Activated naive CD8-positive, alpha-beta T cell (primary cell): ENCODE measurements around the gene DRD4.

Experiments used
- H3K27ac Mint-ChIP-seq: one replicate; pipeline ENCODE4 v1.8.0; 2021; ENCODE audit warnings: mixed read lengths
- H3K27me3 Mint-ChIP-seq: one replicate; pipeline ENCODE4 v1.8.0; 2021; ENCODE audit warnings: mixed read lengths
- H3K36me3 Mint-ChIP-seq: one replicate; pipeline ENCODE4 v1.8.0; 2021; ENCODE audit warnings: mixed read lengths
- H3K4me1 Mint-ChIP-seq: one replicate; pipeline ENCODE4 v1.8.0; 2021; ENCODE audit warnings: low read depth, mixed read lengths
- H3K4me3 Mint-ChIP-seq: one replicate; pipeline ENCODE4 v1.8.0; 2021; ENCODE audit warnings: mild to moderate bottlenecking, mixed read lengths
- H3K9me3 Mint-ChIP-seq: one replicate; pipeline ENCODE4 v1.8.0; 2021; ENCODE audit warnings: low read depth, mixed read lengths

Gene DRD4

DNA sequence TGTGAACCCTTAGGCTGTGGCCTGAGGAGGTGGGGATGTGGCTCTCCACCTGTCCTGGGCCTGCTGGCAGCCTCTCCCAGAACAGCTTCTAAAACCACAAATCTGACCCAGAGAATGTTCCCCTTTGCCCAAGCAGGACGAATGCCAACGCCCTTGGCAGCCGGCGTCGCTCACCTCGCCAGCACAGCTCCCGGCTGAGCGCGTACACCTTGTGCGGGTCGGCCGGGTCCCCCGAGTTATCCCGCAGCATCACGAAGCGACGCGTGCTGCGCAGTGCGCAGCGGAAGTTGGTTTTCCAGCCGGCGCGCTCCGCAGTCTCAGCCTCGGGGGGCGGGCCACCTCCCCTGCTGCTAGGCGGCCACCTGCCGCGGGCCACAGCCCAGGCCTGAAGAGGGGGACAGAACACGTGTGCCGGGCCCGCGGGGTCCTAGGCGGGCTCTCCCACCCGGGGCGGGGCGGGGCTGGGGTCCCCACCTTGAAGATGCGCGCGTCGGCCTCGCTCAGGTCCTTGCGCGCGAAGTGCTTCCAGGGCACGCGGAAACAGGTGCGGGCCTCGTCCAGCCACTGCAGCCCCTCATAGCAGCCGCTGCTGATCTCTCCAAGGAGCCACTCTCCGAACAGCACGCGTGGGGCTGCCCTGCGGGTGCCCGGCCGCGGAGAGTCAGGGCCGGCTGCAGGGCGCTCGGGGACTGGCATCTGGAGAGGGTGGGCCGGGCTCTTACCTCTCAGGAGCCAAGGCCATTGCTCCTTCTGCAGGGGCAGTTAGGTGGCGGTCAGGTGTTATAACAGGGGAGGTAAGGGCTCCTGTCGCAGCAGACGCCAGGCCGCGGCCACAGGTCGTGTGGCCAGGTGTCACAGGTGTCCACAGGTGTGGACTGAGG lies 22.2 kb upstream of the DRD4 start:
- Mint-ChIP-seq H3K27me3 (no peaks in the 10 kb centered on the region), H3K9me3 (no peaks in the 10 kb centered on the region), H3K36me3 (no peaks in the 10 kb centered on the region), H3K4me1 (peaks cover 11% of the 10 kb centered on the region), H3K4me3 (peak overlapping the region; percentile 87), H3K27ac (peak overlapping the region; percentile 81)

DNA sequence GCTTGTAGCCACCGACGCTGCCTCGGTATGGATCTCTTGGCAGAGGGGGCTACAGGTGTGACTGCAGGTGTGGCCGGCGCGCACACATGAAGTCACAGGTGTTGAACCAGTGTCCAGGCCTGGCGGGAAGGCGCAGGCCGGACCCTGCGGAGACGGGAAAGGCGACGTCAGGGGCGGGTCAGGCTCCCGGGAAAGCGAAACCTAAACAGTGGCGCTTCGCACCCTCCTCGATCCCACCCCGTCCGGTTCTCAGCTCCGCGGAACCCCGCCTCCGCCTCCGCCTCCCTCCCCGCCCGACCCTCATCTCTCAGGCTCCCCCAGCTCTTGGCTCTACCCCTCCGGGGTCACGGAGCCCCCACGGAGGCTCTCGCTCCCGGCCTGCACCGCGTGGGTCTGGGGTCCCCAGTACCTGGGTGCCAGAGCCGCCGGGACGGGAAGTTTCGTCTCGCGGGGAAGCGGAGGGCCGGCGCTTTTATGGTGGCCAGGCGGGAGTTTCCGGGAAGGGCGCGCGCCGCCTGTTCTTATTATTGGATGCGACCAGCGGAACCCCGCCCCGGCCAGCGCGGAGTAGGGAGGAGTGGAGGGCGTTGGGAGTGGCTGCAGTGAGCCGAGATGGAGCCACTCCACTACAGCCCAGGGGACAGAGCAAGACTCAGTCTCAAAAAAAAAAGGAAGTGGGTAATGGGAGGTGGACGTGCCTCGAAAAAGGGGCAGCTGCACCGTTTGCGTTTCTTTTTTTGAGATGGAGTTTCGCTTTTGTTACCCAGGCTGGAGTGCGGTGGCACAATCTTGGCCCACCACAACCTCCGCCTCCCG lies 21.4 kb upstream of the DRD4 start, which contains the start of gene IRF7:
Gene IRF7, minus strand, starts transcription at position 447 of the 816 bp plus-strand sequence. CDS start 586 bp downstream, outside the sequence.
- Mint-ChIP-seq H3K36me3 (no peaks in the 10 kb centered on the region), H3K4me3 (peak within 1 kb of the TSS; percentile 87), H3K9me3 (no peaks in the 10 kb centered on the region), H3K27ac (peak within 1 kb of the TSS; percentile 76), H3K4me1 (peaks cover 11% of the 10 kb centered on the region), H3K27me3 (no peaks in the 10 kb centered on the region)

DNA sequence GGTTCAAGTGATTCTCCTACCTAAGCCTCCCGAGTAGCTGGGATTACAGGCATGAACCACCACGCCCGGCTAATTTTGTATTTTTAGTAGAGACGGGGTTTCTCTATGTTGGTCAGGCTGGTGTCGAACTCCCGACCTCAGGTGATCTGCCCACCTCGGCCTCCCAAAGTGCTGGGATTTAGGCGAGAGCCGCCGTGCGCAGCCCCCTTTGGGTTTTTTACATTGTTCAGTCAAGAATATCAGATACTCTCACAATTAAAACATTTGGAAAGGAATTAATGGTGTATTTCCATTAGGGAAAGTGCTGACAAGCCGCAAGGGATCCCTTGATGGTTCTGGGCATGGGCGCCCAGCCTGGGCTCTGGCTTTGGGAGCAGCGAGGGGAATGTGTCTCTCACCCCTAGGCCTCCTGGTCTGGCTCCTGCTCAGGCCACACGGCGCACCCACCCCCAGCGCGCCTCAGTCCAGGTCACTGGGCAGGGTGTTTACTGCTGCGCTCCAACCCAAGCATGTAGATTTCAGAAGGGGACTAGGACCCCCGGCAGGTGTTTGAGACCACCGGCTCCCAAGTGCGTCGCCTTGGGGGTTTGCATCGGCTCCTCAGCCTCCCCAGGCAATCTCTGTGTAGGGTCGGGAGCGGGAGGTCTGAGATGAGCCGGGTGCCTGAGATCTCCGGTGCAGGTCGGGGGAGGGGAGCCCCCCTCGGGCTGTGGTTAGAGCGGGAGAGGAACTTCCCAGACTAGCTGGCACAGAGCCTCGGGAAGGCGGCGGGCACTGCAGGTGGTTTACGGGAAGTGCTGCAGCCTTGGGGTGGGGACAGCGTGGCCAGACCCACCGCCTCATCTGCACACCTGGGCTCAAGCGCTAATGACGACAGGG lies 20.5 kb upstream of the DRD4 start:
- no peak overlapping the region for H3K27ac Mint-ChIP-seq
- peaks cover 11% of the 10 kb centered on the region for H3K4me1 Mint-ChIP-seq
- H3K9me3 Mint-ChIP-seq, result no peaks in the 10 kb centered on the region
- no peaks in the 10 kb centered on the region for H3K27me3 Mint-ChIP-seq
- H3K4me3 Mint-ChIP-seq, result peak overlapping the region; percentile 87
- no peaks in the 10 kb centered on the region for H3K36me3 Mint-ChIP-seq

DNA sequence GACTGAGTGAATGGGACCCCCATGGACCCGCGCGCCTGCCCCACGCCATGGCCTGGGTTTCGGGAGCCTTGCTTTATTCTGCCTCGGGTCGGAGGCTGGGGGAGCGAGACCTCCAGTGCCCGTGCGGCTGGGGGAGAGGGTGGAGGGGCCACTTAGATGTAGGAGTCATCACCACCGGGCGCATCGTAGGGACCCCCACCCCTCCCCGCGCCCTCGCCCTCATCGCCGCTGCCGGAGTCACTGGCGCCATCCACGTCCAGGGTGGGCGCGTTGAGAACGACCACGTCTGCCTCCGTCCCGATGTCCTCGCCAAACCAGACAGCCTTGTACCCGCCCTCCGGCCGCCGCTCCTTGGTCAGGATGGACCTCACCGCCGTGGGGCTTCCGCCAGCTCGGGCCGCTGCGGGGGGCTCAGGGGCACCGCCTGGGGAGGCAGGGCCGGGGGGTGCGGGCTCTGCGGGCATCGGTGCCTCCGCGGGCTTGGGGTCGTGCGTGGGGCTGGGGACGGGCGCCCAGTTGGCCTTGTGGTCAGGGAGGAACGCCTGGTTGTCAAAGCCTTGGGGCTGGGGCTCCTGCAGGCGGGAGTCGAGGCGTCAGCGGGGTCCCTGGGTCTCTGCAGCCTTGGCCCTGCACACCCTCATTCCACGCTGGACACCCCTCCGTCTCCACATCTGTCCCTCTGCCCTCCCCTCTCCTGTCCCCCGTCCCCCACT lies 19.7 kb upstream of the DRD4 start:
- no peak overlapping the region for H3K4me3 Mint-ChIP-seq
- H3K27ac Mint-ChIP-seq, result no peak overlapping the region
- no peaks in the 10 kb centered on the region for H3K36me3 Mint-ChIP-seq
- H3K27me3 Mint-ChIP-seq, result no peaks in the 10 kb centered on the region
- no peaks in the 10 kb centered on the region for H3K9me3 Mint-ChIP-seq
- H3K4me1 Mint-ChIP-seq, result peaks cover 9% of the 10 kb centered on the region

DNA sequence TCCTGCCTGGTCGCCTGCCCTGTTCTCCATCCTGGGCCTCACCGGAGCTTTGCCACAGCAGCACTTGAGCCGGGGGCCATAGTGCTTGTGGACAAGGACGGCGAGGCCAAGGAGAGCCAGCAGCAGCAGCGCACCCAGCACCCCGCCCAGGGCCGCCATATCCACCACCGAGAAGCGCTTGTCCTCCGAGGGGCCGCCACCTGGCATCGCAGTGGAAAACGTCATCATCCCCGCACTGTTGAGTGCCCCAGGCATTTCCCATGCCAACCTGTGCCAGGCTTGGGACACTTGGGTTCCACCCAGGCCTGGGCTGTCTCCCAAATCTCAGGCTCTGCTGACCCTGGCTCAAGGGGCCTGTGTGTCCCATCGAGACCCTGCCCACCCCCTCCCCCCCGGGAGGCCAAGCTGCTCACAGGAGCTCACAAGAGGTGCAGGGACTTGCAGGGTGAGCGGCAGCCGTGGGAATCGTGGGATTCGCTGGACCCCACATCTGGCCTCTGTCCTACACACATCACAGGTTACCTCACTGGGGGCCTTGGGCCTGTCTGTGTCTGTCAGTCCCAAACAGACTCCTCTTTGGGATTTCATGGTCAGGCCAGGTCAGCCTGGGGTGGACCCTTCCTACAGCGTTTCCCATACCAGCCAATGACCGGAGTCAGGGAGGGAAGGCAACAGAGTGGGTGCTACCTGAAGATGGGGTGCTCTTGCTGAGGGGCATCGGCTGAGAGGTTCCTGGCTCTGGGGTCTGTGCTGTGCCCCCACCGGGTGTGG lies 19.0 kb upstream of the DRD4 start:
- Mint-ChIP-seq H3K36me3 (no peaks in the 10 kb centered on the region), H3K27me3 (no peaks in the 10 kb centered on the region), H3K27ac (no peak overlapping the region), H3K9me3 (no peaks in the 10 kb centered on the region), H3K4me1 (peaks cover 9% of the 10 kb centered on the region), H3K4me3 (no peak overlapping the region)

DNA sequence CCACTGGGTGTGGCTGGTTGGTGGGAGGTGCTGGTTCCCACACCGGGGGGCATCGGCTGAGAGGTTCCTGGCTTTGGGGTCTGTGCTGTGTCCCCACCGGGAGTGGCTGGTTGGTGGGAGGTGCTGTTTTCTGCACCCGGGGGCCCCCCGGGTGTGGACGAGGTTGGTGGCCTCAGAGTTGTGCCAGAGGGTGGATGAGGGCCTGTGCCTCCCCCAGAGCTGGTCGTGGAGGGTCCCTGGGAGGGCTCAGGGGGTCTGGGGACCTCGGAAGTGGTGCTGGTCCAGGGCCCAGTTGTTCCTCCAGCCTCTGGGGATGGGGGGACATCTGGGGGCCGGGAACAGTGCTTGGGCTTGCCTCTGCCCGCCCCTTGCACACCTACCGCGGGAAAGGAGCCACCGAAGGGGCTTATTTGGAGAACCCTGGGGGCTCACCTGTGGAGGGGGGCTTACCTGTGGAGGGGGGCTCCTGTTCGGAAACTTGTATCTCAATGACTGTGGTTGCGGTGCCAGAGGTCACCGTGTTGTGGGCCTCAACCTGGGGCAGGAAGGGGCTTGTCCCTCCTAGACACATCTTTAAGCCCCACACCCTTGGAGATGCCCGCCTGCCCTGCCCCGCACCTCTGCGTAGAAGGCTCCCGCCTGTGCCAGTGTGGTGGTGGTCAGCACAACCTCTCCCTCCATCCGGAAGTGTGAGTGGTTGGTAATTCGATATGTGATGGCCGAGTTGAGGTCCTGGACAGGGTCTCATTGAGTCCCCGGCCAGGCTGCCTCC lies 18.0 kb upstream of the DRD4 start:
- H3K27ac Mint-ChIP-seq, result peak overlapping the region; percentile 22
- peaks cover 9% of the 10 kb centered on the region for H3K4me1 Mint-ChIP-seq
- H3K4me3 Mint-ChIP-seq, result no peak overlapping the region
- no peaks in the 10 kb centered on the region for H3K9me3 Mint-ChIP-seq
- no peaks in the 10 kb centered on the region for H3K27me3 Mint-ChIP-seq
- H3K36me3 Mint-ChIP-seq, result no peaks in the 10 kb centered on the region

DNA sequence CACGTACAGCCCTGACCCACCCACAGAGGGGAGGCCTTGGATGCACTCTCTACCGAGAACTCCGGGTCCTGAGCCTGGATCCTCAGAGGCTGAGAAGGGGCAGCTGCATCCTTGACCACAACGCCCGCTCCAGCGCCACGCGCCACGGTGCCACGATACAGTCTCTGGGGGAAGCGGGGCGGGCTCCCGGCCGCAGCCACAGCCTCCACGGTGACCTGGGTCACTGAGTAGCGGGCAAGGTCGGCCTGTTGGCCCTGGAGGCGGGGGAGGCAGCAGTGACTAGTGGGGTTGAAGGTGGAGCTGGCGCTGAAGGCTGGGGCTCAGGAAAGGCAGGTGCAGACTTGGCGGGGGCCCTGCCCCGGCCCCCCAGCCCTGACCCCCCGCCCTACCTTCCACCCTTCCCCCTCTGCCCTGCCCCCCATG lies 17.4 kb upstream of the DRD4 start:
- Mint-ChIP-seq H3K36me3 (no peaks in the 10 kb centered on the region), H3K27ac (no peak overlapping the region), H3K4me1 (peaks cover 3% of the 10 kb centered on the region), H3K9me3 (no peaks in the 10 kb centered on the region), H3K27me3 (no peaks in the 10 kb centered on the region), H3K4me3 (no peak overlapping the region)

DNA sequence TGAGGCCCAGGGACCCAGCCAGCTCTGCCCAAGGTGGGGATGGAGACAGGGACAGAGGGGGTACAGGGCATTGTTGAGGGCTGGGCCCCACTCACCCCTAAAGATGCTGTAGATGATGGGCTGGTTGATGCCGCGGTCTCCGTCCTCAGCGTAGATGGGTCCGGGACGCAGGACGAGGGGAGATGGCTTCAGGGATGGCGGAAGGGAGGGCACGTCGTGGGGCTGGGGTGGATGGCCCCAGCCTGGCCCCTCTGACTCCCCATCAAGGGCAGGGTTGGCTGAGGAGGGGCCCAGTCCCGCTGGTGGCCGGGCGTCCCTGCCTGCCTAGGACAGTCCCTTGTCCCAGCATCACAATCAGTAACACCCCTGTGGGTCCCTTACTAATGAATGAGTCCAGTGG lies 16.9 kb upstream of the DRD4 start:
- no peaks in the 10 kb centered on the region for H3K9me3 Mint-ChIP-seq
- no peak overlapping the region for H3K27ac Mint-ChIP-seq
- no peaks in the 10 kb centered on the region for H3K27me3 Mint-ChIP-seq
- no peaks in the 10 kb centered on the region for H3K36me3 Mint-ChIP-seq
- peaks cover 2% of the 10 kb centered on the region for H3K4me1 Mint-ChIP-seq
- H3K4me3 Mint-ChIP-seq, result no peak overlapping the region

DNA sequence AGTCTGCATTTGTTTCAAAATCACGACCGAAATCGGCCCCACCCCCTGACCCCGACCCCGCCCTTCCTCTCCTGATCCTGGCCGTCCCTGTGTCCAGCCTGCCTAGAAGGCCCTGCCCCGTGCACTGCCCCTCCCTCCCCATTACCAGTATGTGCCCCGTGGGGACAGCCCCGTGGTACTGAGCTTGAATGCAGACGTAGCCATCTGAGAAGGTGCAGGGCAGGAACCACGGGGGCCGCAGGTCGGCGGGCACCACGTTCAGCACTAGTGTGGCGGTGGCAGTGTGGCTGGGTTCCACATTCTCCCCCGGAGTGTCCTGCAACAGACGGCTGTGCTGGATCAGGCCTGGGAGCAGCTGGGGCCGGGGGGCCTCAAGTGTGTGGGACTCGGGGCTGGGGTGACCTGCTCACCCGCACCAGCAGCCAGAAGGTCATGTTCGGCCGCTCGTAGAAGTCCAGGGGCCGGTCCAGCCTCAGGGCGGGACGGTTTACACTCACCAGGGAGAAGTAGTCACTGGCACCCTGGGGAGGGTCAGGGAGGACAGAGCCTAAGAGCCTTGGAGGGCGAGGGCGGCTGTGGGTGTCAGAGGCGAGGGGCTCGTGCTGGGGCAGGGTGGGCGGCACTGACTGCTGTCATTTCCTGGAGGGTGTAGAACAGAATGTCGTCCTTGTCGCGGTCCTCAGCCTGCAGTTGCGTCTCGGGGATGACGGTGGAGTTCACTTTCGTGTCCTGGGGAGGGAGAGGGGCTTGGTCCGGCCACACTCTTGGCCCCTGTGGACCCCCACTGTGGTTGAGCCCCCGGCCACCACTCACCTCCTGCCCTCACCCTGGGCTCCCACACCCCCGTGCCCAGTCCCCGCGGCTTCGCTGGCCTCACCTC lies 15.9 kb upstream of the DRD4 start:
- Mint-ChIP-seq H3K4me1 (no peaks in the 10 kb centered on the region), H3K27me3 (no peaks in the 10 kb centered on the region)

DNA sequence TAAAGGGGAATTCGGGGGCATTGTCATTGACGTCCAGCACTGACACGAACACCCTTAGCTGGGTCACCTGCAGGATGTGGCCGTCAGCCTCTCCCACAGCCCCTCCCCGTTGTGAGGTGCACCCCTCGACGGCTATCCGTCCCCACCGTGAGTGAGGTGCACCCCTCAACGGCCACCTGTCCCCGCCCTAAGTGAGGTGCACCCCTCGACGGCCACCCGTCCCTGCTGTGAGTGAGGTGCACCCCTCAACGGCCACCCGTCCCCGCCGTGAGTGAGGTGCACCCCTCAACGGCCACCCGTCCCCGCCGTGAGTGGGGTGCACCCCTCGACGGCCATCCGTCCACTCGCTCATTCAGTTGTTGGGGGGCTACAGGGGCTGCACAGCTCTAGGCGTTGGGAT lies 15.2 kb upstream of the DRD4 start:
- Mint-ChIP-seq H3K4me1 (no peaks in the 10 kb centered on the region), H3K27me3 (no peaks in the 10 kb centered on the region)

More for the DNA sequence above, 15.9 kb upstream of the DRD4 start:
- H3K4me3 Mint-ChIP-seq, result no peak overlapping the region
- no peaks in the 10 kb centered on the region for H3K9me3 Mint-ChIP-seq
- H3K36me3 Mint-ChIP-seq, result no peaks in the 10 kb centered on the region
- H3K27ac Mint-ChIP-seq, result no peak overlapping the region

DNA sequence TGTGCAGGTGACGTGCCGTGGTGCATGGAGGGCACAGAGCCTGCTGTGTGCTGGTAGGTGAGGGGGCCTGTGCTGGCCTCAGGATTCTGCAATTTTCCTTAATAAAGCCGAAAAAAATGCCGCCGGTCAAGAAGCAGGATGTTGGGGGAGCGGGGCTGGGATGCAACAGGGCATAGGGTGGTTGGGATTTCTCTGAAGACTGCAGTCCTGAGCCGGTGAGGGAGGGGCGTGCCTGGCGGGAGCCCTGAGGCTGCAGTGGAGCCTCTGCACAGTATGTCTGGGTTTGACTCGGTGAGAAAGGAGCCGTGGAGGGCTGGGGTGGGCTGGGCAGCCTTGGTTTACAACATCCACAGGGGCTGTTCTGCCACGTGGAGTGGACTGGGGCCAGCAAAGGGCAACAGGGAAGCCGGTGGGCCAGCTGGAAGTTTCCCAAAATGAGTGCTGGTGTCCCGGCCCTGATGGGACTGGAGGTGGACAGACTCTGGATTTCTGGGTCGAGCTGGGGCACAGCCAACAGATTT lies 13.7 kb upstream of the DRD4 start:
- H3K4me3 Mint-ChIP-seq, result no peak overlapping the region
- peaks cover under 1% of the 10 kb centered on the region for H3K36me3 Mint-ChIP-seq
- peaks cover 2% of the 10 kb centered on the region for H3K27me3 Mint-ChIP-seq
- no peak overlapping the region for H3K27ac Mint-ChIP-seq
- H3K9me3 Mint-ChIP-seq, result no peaks in the 10 kb centered on the region
- peaks cover 3% of the 10 kb centered on the region for H3K4me1 Mint-ChIP-seq

More for the DNA sequence above, 15.2 kb upstream of the DRD4 start:
- H3K4me3 Mint-ChIP-seq, result no peak overlapping the region
- no peak overlapping the region for H3K27ac Mint-ChIP-seq
- H3K9me3 Mint-ChIP-seq, result no peaks in the 10 kb centered on the region
- no peaks in the 10 kb centered on the region for H3K36me3 Mint-ChIP-seq
